Colonic mucosa (tissue), 4 donors: Measurements from ENCODE around the gene ADO. TPM values are rescaled to one million over a fixed set of nuclear protein-coding genes. Genes with fewer than 3 reads are reported as not detected.

Source experiments
- DNase-seq: peaks from one replicate; pipeline ENCODE4 v3.0.0-alpha.2; 2020
- H3K27ac ChIP-seq: fragments of 200-600 bp; one replicate; pipeline ENCODE4 v1.8.0; 2021
- H3K27me3 ChIP-seq: fragments of 200-600 bp; one replicate; pipeline ENCODE4 v1.8.0; 2021
- H3K36me3 ChIP-seq: fragments of 200-600 bp; one replicate; pipeline ENCODE4 v1.8.0; 2021
- H3K4me1 ChIP-seq: fragments of 200-600 bp; one replicate; pipeline ENCODE4 v1.8.0; 2021; ENCODE audit warnings: mild to moderate bottlenecking
- H3K4me3 ChIP-seq: fragments of 200-600 bp; one replicate; pipeline ENCODE4 v1.8.0; 2021
- H3K9ac ChIP-seq, 2 donors: one replicate each; pipeline ENCODE4 v1.7.0; 2013; ENCODE audit warnings: control low read depth in 2 of 2, low read depth in 2 of 2, low read length in 2 of 2
- H3K9me3 ChIP-seq: fragments of 200-600 bp; one replicate; pipeline ENCODE4 v1.8.0; 2021
- intact Hi-C: fragments of 100-400 bp; cut with DNase I; formaldehyde crosslinking; loops from one replicate; pipeline ENCODE4 v1.14.1; 2022
- total RNA-seq, 2 donors: library from RNA; stranded (reverse); fragmentation: NEBNext Ultra II Directional in 1 of 2; extraction: Animal tissue kit (Norgen Biotek cat#: 25700) in 1 of 2; gene quantifications; one replicate each; pipeline ENCODE4 v1.2.1, GENCODE V29; 2021
- TF ChIP-seq, protein P1 (sequence below): fragments of 200-600 bp; IDR thresholded peaks from one replicate; pipeline ENCODE4 v1.8.0; 2022; ENCODE audit warnings: antibody characterized with exemption, mild to moderate bottlenecking
- donor health status: healthy.
- donor health status: DM: no; HTN: no; CAD: no.
- donor health status: DM: no; HTN: no; CAD: no.

ADO gene
- total RNA-seq, 2 donors from 2014 or later, result 13.5 to 15.5 TPM

DNA sequence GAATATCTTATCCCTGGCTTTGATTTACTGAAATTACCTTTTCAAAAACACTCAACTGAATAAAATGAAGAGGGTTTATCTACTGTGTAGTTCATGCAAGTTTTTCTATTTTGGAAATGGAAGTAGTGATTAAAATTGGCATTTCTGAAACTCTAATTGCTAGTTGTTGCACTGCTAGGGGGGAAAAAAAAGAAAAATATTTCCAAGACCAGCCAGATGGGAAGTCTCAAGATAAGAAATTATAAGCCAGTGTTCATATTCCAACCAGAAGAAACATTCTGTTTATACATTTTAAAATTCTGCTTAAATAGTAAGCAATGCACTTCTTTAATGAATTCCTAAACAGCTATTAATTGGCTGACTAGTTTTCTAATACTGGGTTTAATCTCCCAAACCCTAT is 9.4 kb upstream of the ADO start:
- no peak overlapping the region for H3K9ac ChIP-seq
- intact Hi-C loops, result no loop called here
- no peak overlapping the region for H3K27ac ChIP-seq
- DNase-seq, result no peak
- TF ChIP-seq, protein P1, sequence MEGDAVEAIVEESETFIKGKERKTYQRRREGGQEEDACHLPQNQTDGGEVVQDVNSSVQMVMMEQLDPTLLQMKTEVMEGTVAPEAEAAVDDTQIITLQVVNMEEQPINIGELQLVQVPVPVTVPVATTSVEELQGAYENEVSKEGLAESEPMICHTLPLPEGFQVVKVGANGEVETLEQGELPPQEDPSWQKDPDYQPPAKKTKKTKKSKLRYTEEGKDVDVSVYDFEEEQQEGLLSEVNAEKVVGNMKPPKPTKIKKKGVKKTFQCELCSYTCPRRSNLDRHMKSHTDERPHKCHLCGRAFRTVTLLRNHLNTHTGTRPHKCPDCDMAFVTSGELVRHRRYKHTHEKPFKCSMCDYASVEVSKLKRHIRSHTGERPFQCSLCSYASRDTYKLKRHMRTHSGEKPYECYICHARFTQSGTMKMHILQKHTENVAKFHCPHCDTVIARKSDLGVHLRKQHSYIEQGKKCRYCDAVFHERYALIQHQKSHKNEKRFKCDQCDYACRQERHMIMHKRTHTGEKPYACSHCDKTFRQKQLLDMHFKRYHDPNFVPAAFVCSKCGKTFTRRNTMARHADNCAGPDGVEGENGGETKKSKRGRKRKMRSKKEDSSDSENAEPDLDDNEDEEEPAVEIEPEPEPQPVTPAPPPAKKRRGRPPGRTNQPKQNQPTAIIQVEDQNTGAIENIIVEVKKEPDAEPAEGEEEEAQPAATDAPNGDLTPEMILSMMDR, result no peak
- H3K27me3 ChIP-seq, result no peaks in the 10 kb centered on the region
- H3K36me3 ChIP-seq, result no peaks in the 10 kb centered on the region
- no peaks in the 10 kb centered on the region for H3K4me1 ChIP-seq
- no peak overlapping the region for H3K4me3 ChIP-seq
- no peaks in the 10 kb centered on the region for H3K9me3 ChIP-seq

GRCh38 chr10:62795762-62796161 is 8.8 kb upstream of the ADO start:
- H3K4me1 ChIP-seq, result no peaks in the 10 kb centered on the region
- no peak overlapping the region for H3K27ac ChIP-seq
- DNase-seq, result no peak
- no peak overlapping the region for H3K9ac ChIP-seq
- H3K4me3 ChIP-seq, result no peak overlapping the region
- intact Hi-C loops, result no loop called here
- H3K9me3 ChIP-seq, result no peaks in the 10 kb centered on the region
- no peaks in the 10 kb centered on the region for H3K27me3 ChIP-seq
- H3K36me3 ChIP-seq, result no peaks in the 10 kb centered on the region
- TF ChIP-seq, protein P1, result no peak

DNA sequence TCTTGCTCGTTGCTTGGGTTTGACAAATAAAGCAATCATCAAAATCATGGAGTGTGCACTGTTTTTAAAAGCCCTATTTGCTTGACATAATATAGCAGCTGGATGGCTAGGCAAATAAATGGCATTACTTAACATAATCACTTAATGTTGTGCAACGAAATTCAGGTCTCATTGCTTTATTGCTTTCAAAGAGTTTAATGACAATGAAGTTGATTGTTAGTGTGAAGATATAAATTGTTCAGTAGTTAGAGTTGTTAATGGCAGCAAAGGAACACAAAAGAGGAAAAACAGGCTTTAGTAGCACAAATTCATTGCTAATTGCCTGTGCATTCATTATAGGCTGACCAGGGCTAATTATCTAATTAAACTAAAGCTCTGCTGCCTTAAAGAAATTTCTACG is 7.6 kb upstream of the ADO start:
- DNase-seq, result no peak
- intact Hi-C loops, result no loop called here

GRCh38 chr10:62801871-62802270 is 2.6 kb upstream of the ADO start:
- Histone ChIP-seq H3K36me3 (no peaks in the 10 kb centered on the region), H3K27me3 (no peaks in the 10 kb centered on the region), H3K9ac (no peak overlapping the region), H3K27ac (no peak overlapping the region), H3K4me3 (no peak overlapping the region), H3K4me1 (peaks cover 10% of the 10 kb centered on the region), H3K9me3 (no peaks in the 10 kb centered on the region)
- intact Hi-C loops, result loop anchor here (5.0 kb wide), 1 partner anchor 190 kb away; no protein-coding TSS in a partner anchor
- TF ChIP-seq, protein P1, result no peak
- no peak for DNase-seq

More for the DNA sequence above, 7.6 kb upstream of the ADO start:
- Histone ChIP-seq H3K4me1 (no peaks in the 10 kb centered on the region), H3K27me3 (no peaks in the 10 kb centered on the region), H3K9me3 (no peaks in the 10 kb centered on the region), H3K27ac (no peak overlapping the region), H3K36me3 (no peaks in the 10 kb centered on the region), H3K4me3 (no peak overlapping the region), H3K9ac (no peak overlapping the region)
- TF ChIP-seq, protein P1, result no peak

DNA sequence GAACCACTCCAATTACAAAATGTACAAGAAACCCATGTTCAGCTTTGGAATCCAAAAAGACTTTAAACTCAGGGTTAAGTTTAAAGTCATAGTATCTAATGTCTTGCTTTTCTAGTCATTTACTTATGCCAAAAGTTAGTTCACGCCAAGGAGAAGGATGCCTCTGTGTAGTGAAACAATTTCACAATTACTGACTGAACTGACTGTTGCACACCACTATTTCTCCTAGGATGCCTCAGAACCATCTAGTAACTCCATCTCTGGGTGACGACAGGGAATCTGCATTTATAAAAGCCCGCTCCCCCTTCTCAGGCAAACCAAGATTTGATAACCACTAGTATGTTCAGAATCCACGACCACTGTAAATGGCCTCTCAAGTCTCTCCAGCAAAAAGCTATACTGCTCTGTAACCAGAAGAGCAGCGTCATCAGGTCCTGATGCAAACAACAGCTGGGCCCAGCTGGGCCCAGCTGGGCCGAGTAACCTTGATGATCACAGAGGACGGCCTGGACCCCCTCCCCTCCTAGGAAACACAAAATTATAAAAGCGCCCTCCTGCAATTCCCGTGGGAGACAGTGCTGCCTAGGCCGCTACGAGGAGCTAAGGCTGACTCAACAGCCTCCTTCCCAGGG is 680 bp upstream of the ADO start:
- Histone ChIP-seq H3K9ac (peak overlapping the region; percentile 54 to 63), H3K27ac (peak overlapping the region; percentile 88), H3K36me3 (no peaks in the 10 kb centered on the region), H3K4me1 (peaks cover 13% of the 10 kb centered on the region), H3K27me3 (no peaks in the 10 kb centered on the region), H3K4me3 (peak overlapping the region; percentile 95), H3K9me3 (no peaks in the 10 kb centered on the region)
- intact Hi-C loops, result loop anchor here (5.0 kb wide), 1 partner anchor 192 kb away; no protein-coding TSS in a partner anchor
- no peak for DNase-seq
- TF ChIP-seq, protein P1, result no peak
